ENCODE data around the gene MIEF2. TPM values are rescaled to one million over a fixed set of nuclear protein-coding genes. Genes with fewer than 3 reads are reported as not detected.

The MIEF2 gene
- total and polyA plus RNA-seq, 4 donors: 2.4 to 13.1 (median 9.3) TPM

- 63 to 67% methylated on average over 9 of the region's 9 CpGs for WGBS, 2 donors
- DNase-seq (no peak), ATAC-seq (ENCODE audit: low FRiP score) (no peak)
- no peaks in the 10 kb centered on the region for H3K27me3 ChIP-seq (ENCODE audit: control insufficient read depth in 1 of 2, insufficient read depth in 2 of 2, low read length in 1 of 2)
- no peak overlapping the region for H3K4me3 ChIP-seq (ENCODE audit: low read length in 2 of 2)
- no peaks in the 10 kb centered on the region for H3K9me3 ChIP-seq (ENCODE audit: control insufficient read depth, low read length)
- intact Hi-C loops (cut with DNase I): no loop called here
- no peaks in the 10 kb centered on the region for H3K4me1 ChIP-seq (ENCODE audit: control insufficient read depth in 1 of 2, insufficient read depth in 2 of 2, low read length in 2 of 2)
- H3K27ac ChIP-seq (ENCODE audit: low read depth in 1 of 2, low read length in 2 of 2): no peak overlapping the region
- peaks cover 0 to 4% of the 10 kb centered on the region in 2 donors for H3K36me3 ChIP-seq (ENCODE audit: control insufficient read depth in 1 of 2, insufficient read depth in 2 of 2, low read length in 1 of 2)
Observed at GRCh38 chr17:18231164-18231563, 29.3 kb upstream of the MIEF2 start.

- Histone ChIP-seq H3K9me3 (ENCODE audit: control insufficient read depth, low read length) (no peaks in the 10 kb centered on the region), H3K4me3 (ENCODE audit: low read length in 2 of 2) (no peak overlapping the region), H3K27me3 (ENCODE audit: control insufficient read depth in 1 of 2, insufficient read depth in 2 of 2, low read length in 1 of 2) (no peaks in the 10 kb centered on the region), H3K4me1 (ENCODE audit: control insufficient read depth in 1 of 2, insufficient read depth in 2 of 2, low read length in 2 of 2) (no peaks in the 10 kb centered on the region), H3K27ac (ENCODE audit: low read depth in 1 of 2, low read length in 2 of 2) (no peak overlapping the region), H3K36me3 (ENCODE audit: control insufficient read depth in 1 of 2, insufficient read depth in 2 of 2, low read length in 1 of 2) (peaks cover 0 to 7% of the 10 kb centered on the region in 2 donors)
- intact Hi-C loops (cut with DNase I): no loop called here
- DNase-seq: no peak
- WGBS, 2 donors: 93 to 95% methylated on average over 22 of the region's 22 CpGs
- ATAC-seq (ENCODE audit: low FRiP score): no peak
Observed at GRCh38 chr17:18233803-18234518, 26.5 kb upstream of the MIEF2 start.

GRCh38 chr17:18234853-18235380, 25.5 kb upstream of the MIEF2 start:
- ATAC-seq (ENCODE audit: low FRiP score) (no peak), DNase-seq (peak in 1 of 2 donors; percentile 30)
- H3K9me3 ChIP-seq (ENCODE audit: control insufficient read depth, low read length): no peaks in the 10 kb centered on the region
- H3K4me3 ChIP-seq (ENCODE audit: low read length in 2 of 2): no peak overlapping the region
- no peak overlapping the region for H3K27ac ChIP-seq (ENCODE audit: low read depth in 1 of 2, low read length in 2 of 2)
- intact Hi-C loops (cut with DNase I): no loop called here
- no peaks in the 10 kb centered on the region for H3K4me1 ChIP-seq (ENCODE audit: control insufficient read depth in 1 of 2, insufficient read depth in 2 of 2, low read length in 2 of 2)
- H3K27me3 ChIP-seq (ENCODE audit: control insufficient read depth in 1 of 2, insufficient read depth in 2 of 2, low read length in 1 of 2): no peaks in the 10 kb centered on the region
- peaks cover 0 to 7% of the 10 kb centered on the region in 2 donors for H3K36me3 ChIP-seq (ENCODE audit: control insufficient read depth in 1 of 2, insufficient read depth in 2 of 2, low read length in 1 of 2)
- WGBS, 2 donors: 92 to 95% methylated on average over 22 of the region's 22 CpGs

GRCh38 chr17:18235743-18236256, 24.7 kb upstream of the MIEF2 start:
- H3K4me3 ChIP-seq (ENCODE audit: low read length in 2 of 2): no peak overlapping the region
- peak; percentile 46 for ATAC-seq (ENCODE audit: low FRiP score)
- peak in 1 of 2 donors; percentile 73 for DNase-seq
- 49 to 51% methylated on average over 14 of the region's 14 CpGs for WGBS, 2 donors
- H3K27me3 ChIP-seq (ENCODE audit: control insufficient read depth in 1 of 2, insufficient read depth in 2 of 2, low read length in 1 of 2): no peaks in the 10 kb centered on the region
- intact Hi-C loops (cut with DNase I): no loop called here
- no peaks in the 10 kb centered on the region for H3K9me3 ChIP-seq (ENCODE audit: control insufficient read depth, low read length)
- H3K4me1 ChIP-seq (ENCODE audit: control insufficient read depth in 1 of 2, insufficient read depth in 2 of 2, low read length in 2 of 2): no peaks in the 10 kb centered on the region
- H3K36me3 ChIP-seq (ENCODE audit: control insufficient read depth in 1 of 2, insufficient read depth in 2 of 2, low read length in 1 of 2): peaks cover 0 to 7% of the 10 kb centered on the region in 2 donors
- H3K27ac ChIP-seq (ENCODE audit: low read depth in 1 of 2, low read length in 2 of 2): peak overlapping the region in 1 of 2 donors; percentile 26

- Histone ChIP-seq H3K4me1 (ENCODE audit: control insufficient read depth in 1 of 2, insufficient read depth in 2 of 2, low read length in 2 of 2) (no peaks in the 10 kb centered on the region), H3K27me3 (ENCODE audit: control insufficient read depth in 1 of 2, insufficient read depth in 2 of 2, low read length in 1 of 2) (no peaks in the 10 kb centered on the region), H3K9me3 (ENCODE audit: control insufficient read depth, low read length) (no peaks in the 10 kb centered on the region), H3K27ac (ENCODE audit: low read depth in 1 of 2, low read length in 2 of 2) (no peak overlapping the region), H3K36me3 (ENCODE audit: control insufficient read depth in 1 of 2, insufficient read depth in 2 of 2, low read length in 1 of 2) (peaks cover 0 to 8% of the 10 kb centered on the region in 2 donors), H3K4me3 (ENCODE audit: low read length in 2 of 2) (no peak overlapping the region)
- DNase-seq (no peak), ATAC-seq (ENCODE audit: low FRiP score) (no peak)
- WGBS, 2 donors: 90 to 93% methylated on average over 18 of the region's 18 CpGs
- intact Hi-C loops (cut with DNase I): no loop called here
Observed at GRCh38 chr17:18236494-18236893, 24.0 kb upstream of the MIEF2 start.

GRCh38 chr17:18237461-18237860, 23.0 kb upstream of the MIEF2 start:
- intact Hi-C loops (cut with DNase I): no loop called here
- ATAC-seq (ENCODE audit: low FRiP score): no peak
- Histone ChIP-seq H3K27me3 (ENCODE audit: control insufficient read depth in 1 of 2, insufficient read depth in 2 of 2, low read length in 1 of 2) (no peaks in the 10 kb centered on the region), H3K9me3 (ENCODE audit: control insufficient read depth, low read length) (no peaks in the 10 kb centered on the region), H3K36me3 (ENCODE audit: control insufficient read depth in 1 of 2, insufficient read depth in 2 of 2, low read length in 1 of 2) (peaks cover 0 to 10% of the 10 kb centered on the region in 2 donors), H3K27ac (ENCODE audit: low read depth in 1 of 2, low read length in 2 of 2) (no peak overlapping the region), H3K4me1 (ENCODE audit: control insufficient read depth in 1 of 2, insufficient read depth in 2 of 2, low read length in 2 of 2) (no peaks in the 10 kb centered on the region), H3K4me3 (ENCODE audit: low read length in 2 of 2) (no peak overlapping the region)
- WGBS, 2 donors: 88 to 91% methylated on average over 20 of the region's 20 CpGs
- DNase-seq: no peak

- 93% methylated on average over 18 of the region's 18 CpGs for WGBS, 2 donors
- H3K4me1 ChIP-seq (ENCODE audit: control insufficient read depth in 1 of 2, insufficient read depth in 2 of 2, low read length in 2 of 2): no peaks in the 10 kb centered on the region
- DNase-seq: no peak
- no peak overlapping the region for H3K27ac ChIP-seq (ENCODE audit: low read depth in 1 of 2, low read length in 2 of 2)
- peaks cover 0 to 10% of the 10 kb centered on the region in 2 donors for H3K36me3 ChIP-seq (ENCODE audit: control insufficient read depth in 1 of 2, insufficient read depth in 2 of 2, low read length in 1 of 2)
- no peak overlapping the region for H3K4me3 ChIP-seq (ENCODE audit: low read length in 2 of 2)
- intact Hi-C loops (cut with DNase I): no loop called here
- no peaks in the 10 kb centered on the region for H3K27me3 ChIP-seq (ENCODE audit: control insufficient read depth in 1 of 2, insufficient read depth in 2 of 2, low read length in 1 of 2)
- ATAC-seq (ENCODE audit: low FRiP score): no peak
- H3K9me3 ChIP-seq (ENCODE audit: control insufficient read depth, low read length): no peaks in the 10 kb centered on the region
Observed at GRCh38 chr17:18238299-18238698, 22.2 kb upstream of the MIEF2 start.

- ATAC-seq (ENCODE audit: low FRiP score): no peak
- intact Hi-C loops (cut with DNase I): no loop called here
Observed at GRCh38 chr17:18240449-18240848, 20.0 kb upstream of the MIEF2 start.

More at GRCh38 chr17:18240449-18240848, 20.0 kb upstream of the MIEF2 start:
- H3K27ac ChIP-seq (ENCODE audit: low read depth in 1 of 2, low read length in 2 of 2): no peak overlapping the region
- H3K9me3 ChIP-seq (ENCODE audit: control insufficient read depth, low read length): no peaks in the 10 kb centered on the region
- H3K36me3 ChIP-seq (ENCODE audit: control insufficient read depth in 1 of 2, insufficient read depth in 2 of 2, low read length in 1 of 2): peaks cover 0 to 8% of the 10 kb centered on the region in 2 donors
- DNase-seq: no peak
- no peaks in the 10 kb centered on the region for H3K4me1 ChIP-seq (ENCODE audit: control insufficient read depth in 1 of 2, insufficient read depth in 2 of 2, low read length in 2 of 2)
- H3K4me3 ChIP-seq (ENCODE audit: low read length in 2 of 2): no peak overlapping the region
- 91 to 93% methylated on average over 18 to 19 of the region's 19 CpGs for WGBS, 2 donors
- no peaks in the 10 kb centered on the region for H3K27me3 ChIP-seq (ENCODE audit: control insufficient read depth in 1 of 2, insufficient read depth in 2 of 2, low read length in 1 of 2)
